ENCODE measurements around the gene DNAAF3.

DNAAF3 gene

GRCh38 chr19:55152017-55152416, 14.4 kb downstream of the DNAAF3 start:
- in situ Hi-C loops (cut with HindIII; ENCODE audit: low sequenced_read_pairs): no loop called here
- TF ChIP-seq, protein P1, sequence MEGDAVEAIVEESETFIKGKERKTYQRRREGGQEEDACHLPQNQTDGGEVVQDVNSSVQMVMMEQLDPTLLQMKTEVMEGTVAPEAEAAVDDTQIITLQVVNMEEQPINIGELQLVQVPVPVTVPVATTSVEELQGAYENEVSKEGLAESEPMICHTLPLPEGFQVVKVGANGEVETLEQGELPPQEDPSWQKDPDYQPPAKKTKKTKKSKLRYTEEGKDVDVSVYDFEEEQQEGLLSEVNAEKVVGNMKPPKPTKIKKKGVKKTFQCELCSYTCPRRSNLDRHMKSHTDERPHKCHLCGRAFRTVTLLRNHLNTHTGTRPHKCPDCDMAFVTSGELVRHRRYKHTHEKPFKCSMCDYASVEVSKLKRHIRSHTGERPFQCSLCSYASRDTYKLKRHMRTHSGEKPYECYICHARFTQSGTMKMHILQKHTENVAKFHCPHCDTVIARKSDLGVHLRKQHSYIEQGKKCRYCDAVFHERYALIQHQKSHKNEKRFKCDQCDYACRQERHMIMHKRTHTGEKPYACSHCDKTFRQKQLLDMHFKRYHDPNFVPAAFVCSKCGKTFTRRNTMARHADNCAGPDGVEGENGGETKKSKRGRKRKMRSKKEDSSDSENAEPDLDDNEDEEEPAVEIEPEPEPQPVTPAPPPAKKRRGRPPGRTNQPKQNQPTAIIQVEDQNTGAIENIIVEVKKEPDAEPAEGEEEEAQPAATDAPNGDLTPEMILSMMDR (IDR thresholded peaks at IDR 0.05; ENCODE audit: low read depth, low read length, missing control alignments): no peak
- DNase-seq (ENCODE audit: low read depth): no peak
- no peak overlapping the region for H3K4me3 ChIP-seq (ENCODE audit: low read depth, low read length)

GRCh38 chr19:55149078-55150003, 17.1 kb downstream of the DNAAF3 start, which contains the start of gene TNNT1:
TNNT1 (minus strand) TSS chr19:55149206; CDS start chr19:55147157, 2,049 bp downstream.
- TF ChIP-seq, protein P1 (IDR thresholded peaks at IDR 0.05; ENCODE audit: low read depth, low read length, missing control alignments): no peak
- DNase-seq (ENCODE audit: low read depth): no peak
- in situ Hi-C loops (cut with HindIII; ENCODE audit: low sequenced_read_pairs): no loop called here
- H3K4me3 ChIP-seq (ENCODE audit: low read depth, low read length): no peak within 1 kb of the TSS

- DNase-seq (ENCODE audit: low read depth): no peak
- TF ChIP-seq, protein P1 (IDR thresholded peaks at IDR 0.05; ENCODE audit: low read depth, low read length, missing control alignments): no peak
- in situ Hi-C loops (cut with HindIII; ENCODE audit: low sequenced_read_pairs): no loop called here
- no peak overlapping the region for H3K4me3 ChIP-seq (ENCODE audit: low read depth, low read length)
Observed at GRCh38 chr19:55147545-55148251, 18.7 kb downstream of the DNAAF3 start.

- no peak for DNase-seq (ENCODE audit: low read depth)
- H3K4me3 ChIP-seq (ENCODE audit: low read depth, low read length): no peak overlapping the region
- TF ChIP-seq, protein P1 (IDR thresholded peaks at IDR 0.05; ENCODE audit: low read depth, low read length, missing control alignments): no peak
- in situ Hi-C loops (cut with HindIII; ENCODE audit: low sequenced_read_pairs): no loop called here
Observed at GRCh38 chr19:55146705-55147273, 19.6 kb downstream of the DNAAF3 start.

DNA sequence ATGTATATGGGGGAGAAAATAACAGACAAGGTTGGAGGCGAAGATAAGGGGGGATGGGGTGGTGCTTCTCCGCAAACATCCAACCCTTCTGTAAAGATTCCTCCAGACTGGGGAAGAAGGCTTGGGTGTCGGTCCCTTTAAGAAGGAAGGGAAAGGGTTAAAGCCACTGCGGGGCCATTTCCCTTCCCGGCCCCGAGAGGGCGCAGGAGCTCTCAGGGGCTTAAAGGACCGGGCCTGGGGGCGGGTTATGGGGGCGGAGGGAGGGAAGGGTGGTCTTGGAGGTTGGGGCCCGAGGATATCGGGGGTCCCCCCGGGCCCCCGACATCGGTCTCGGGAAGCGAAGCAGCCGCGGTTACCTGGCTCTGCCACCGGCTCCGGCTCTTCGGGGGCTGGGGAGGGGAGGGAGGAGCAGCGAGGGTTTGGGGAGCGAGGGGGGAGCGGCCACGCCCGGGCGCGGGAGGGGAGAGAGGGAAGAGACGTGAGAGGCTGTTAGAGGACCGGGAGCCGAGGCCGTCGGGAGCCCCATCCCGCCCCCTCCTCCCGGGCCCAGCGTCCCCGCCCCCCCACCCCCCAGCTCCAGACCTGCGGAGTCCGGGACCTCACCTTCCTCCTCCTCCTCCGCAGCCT, 20.2 kb downstream of the DNAAF3 start:
- in situ Hi-C loops (cut with HindIII; ENCODE audit: low sequenced_read_pairs): no loop called here
- H3K4me3 ChIP-seq (ENCODE audit: low read depth, low read length): no peak overlapping the region
- TF ChIP-seq, protein P1 (IDR thresholded peaks at IDR 0.05; ENCODE audit: low read depth, low read length, missing control alignments): peak; percentile 50
- no peak for DNase-seq (ENCODE audit: low read depth)

GRCh38 chr19:55145232-55145631, 21.2 kb downstream of the DNAAF3 start:
- in situ Hi-C loops (cut with HindIII; ENCODE audit: low sequenced_read_pairs): no loop called here
- H3K4me3 ChIP-seq (ENCODE audit: low read depth, low read length): no peak overlapping the region
- TF ChIP-seq, protein P1 (IDR thresholded peaks at IDR 0.05; ENCODE audit: low read depth, low read length, missing control alignments): no peak
- DNase-seq (ENCODE audit: low read depth): no peak
